ENCODE measurements around the gene LRCH1.

GRCh38 chr13:46644816-46645215, 91.8 kb downstream of the LRCH1 start:
- no peak for TF ChIP-seq CTCF (IDR thresholded peaks at IDR 0.05)
- TF ChIP-seq POLR2A (IDR thresholded peaks at IDR 0.05) = no peak
